Right lobe of liver (tissue), 4 donors: Measurements from ENCODE around the gene ANKH.

ENCODE experiments used
- POLR2A ChIP-seq: fragments of 450-650 bp; IDR thresholded peaks from one replicate; pipeline ENCODE4 v1.6.1; 2017; ENCODE audit warnings: antibody characterized with exemption, mild to moderate bottlenecking
- TF ChIP-seq, protein P1 (sequence below), 4 donors: fragments of 200-600 bp in 3 of 4; fragments of 450-650 bp in 1 of 4; IDR thresholded peaks; one replicate each; pipeline versions ENCODE4 v1.5.1 to v1.8.0; 2016 to 2022; ENCODE audit warnings: antibody characterized with exemption in 4 of 4, mild to moderate bottlenecking in 2 of 4
- donor health status: DM: no; HTN: no; CAD: no.
- donor health status: DM: no; HTN: no; CAD: no.
- donor health status: DM: no; HTN: yes; CAD: no.

- TF ChIP-seq, protein P1, sequence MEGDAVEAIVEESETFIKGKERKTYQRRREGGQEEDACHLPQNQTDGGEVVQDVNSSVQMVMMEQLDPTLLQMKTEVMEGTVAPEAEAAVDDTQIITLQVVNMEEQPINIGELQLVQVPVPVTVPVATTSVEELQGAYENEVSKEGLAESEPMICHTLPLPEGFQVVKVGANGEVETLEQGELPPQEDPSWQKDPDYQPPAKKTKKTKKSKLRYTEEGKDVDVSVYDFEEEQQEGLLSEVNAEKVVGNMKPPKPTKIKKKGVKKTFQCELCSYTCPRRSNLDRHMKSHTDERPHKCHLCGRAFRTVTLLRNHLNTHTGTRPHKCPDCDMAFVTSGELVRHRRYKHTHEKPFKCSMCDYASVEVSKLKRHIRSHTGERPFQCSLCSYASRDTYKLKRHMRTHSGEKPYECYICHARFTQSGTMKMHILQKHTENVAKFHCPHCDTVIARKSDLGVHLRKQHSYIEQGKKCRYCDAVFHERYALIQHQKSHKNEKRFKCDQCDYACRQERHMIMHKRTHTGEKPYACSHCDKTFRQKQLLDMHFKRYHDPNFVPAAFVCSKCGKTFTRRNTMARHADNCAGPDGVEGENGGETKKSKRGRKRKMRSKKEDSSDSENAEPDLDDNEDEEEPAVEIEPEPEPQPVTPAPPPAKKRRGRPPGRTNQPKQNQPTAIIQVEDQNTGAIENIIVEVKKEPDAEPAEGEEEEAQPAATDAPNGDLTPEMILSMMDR (IDR thresholded peaks at IDR 0.05) = no peak
- TF ChIP-seq POLR2A = no peak
Observed at GRCh38 chr5:14879393-14879792, 7.8 kb upstream of the ANKH start.
